Measurements from ENCODE around the gene DNER.

Gene DNER

DNA sequence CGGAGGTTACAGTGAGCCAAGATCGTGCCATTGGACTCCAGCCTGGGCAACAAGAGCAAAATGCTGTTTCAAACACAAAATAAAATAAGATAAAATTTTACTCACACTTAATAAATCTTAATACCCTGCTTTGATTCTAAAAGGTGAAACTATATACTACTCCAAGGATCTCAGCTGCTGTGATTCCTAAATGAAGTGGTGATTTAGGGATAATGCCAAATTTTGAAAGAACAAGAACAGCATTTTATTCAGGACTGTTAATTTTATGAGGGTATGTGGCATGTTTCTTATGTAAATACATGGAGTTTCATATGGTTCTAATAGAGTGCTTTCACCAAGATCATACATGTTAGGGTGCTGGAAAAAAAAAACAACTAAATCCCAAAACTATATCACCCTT is 243.6 kb downstream of the DNER start:
- ChIA-PET POLR2A (no interaction called here), CTCF (no interaction called here)
- TF ChIP-seq, protein P1, sequence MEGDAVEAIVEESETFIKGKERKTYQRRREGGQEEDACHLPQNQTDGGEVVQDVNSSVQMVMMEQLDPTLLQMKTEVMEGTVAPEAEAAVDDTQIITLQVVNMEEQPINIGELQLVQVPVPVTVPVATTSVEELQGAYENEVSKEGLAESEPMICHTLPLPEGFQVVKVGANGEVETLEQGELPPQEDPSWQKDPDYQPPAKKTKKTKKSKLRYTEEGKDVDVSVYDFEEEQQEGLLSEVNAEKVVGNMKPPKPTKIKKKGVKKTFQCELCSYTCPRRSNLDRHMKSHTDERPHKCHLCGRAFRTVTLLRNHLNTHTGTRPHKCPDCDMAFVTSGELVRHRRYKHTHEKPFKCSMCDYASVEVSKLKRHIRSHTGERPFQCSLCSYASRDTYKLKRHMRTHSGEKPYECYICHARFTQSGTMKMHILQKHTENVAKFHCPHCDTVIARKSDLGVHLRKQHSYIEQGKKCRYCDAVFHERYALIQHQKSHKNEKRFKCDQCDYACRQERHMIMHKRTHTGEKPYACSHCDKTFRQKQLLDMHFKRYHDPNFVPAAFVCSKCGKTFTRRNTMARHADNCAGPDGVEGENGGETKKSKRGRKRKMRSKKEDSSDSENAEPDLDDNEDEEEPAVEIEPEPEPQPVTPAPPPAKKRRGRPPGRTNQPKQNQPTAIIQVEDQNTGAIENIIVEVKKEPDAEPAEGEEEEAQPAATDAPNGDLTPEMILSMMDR (IDR thresholded peaks at IDR 0.05; ENCODE audit: control extremely low read depth, extremely low read depth, low read depth, missing control alignments) = no peak
- DNase-seq (ENCODE audit: extremely low spot score) = no peak

DNA sequence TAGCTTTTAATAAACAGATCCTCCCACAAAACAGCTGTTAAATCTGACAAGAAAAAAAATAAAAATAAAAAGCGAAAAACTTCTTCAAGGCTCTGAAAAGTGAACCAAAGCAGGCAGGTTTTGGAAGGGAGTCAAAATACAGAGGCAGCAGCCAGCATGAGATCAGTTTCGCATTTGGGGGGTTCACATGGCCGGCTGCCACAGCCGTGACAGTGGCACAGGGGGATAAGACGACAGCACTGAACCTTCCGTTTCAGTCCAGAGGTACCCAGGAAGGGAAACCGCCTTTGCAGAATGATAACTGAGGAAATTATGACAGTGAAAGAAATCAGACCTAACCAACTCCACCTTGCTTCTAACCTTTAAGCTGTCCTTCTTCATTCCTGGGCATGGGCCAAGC is 246.6 kb downstream of the DNER start:
- TF ChIP-seq, protein P1 (IDR thresholded peaks at IDR 0.05; ENCODE audit: control extremely low read depth, extremely low read depth, low read depth, missing control alignments) = no peak
- no peak for DNase-seq (ENCODE audit: extremely low spot score)
- ChIA-PET POLR2A (no interaction called here), CTCF (interaction anchor here (1.2 kb wide), 1 partner anchor 54 kb away, joined by 4 read pairs; no protein-coding TSS in a partner anchor)

DNA sequence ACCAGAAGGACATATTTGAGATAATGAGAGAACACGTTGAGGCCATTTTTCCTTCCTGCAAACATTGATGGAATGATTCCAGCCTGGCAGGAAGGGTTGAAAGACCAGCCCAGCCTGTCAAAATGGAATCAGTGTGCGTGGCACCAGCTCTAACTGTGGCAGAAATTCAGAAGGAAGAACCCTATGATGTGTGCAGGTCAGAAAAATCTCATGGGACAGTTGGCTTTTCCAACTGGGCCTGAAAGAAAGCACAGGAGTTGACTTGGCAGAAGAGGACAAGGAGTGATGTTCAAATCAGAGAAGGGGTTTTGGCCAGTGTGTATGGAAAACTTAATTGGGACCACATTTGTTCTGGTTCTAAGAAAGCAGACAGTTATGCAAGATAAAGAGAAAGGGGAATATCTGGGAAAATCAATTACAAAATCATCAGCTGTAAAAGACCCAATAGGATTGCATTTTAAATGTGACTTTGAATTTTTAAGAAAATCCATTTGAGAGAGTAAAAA is 250.5 kb downstream of the DNER start:
- TF ChIP-seq, protein P1 (IDR thresholded peaks at IDR 0.05; ENCODE audit: control extremely low read depth, extremely low read depth, low read depth, missing control alignments) = no peak
- POLR2A ChIA-PET = no interaction called here
- CTCF ChIA-PET = no interaction called here
- DNase-seq (ENCODE audit: extremely low spot score) = no peak

DNA sequence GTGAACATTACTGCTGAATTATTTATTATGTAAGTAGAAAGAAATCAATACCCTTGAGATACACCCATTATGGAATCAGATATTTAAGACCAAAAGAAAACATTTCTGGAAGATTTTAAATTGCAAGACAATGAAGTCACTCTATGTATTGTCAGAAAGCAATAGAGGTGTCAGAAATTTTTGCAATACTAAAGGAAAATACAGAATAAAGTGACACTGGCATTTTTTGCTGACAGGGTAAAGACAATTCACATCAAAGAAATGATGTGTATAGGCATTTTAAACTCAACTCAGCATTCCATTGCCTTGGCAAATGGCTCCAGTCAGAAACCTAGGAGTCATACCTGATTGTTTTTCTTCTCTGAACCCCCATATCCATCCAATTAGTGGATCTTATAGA is 252.2 kb downstream of the DNER start:
- ChIA-PET POLR2A (no interaction called here), CTCF (no interaction called here)
- no peak for DNase-seq (ENCODE audit: extremely low spot score)
- TF ChIP-seq, protein P1 (IDR thresholded peaks at IDR 0.05; ENCODE audit: control extremely low read depth, extremely low read depth, low read depth, missing control alignments) = no peak

DNA sequence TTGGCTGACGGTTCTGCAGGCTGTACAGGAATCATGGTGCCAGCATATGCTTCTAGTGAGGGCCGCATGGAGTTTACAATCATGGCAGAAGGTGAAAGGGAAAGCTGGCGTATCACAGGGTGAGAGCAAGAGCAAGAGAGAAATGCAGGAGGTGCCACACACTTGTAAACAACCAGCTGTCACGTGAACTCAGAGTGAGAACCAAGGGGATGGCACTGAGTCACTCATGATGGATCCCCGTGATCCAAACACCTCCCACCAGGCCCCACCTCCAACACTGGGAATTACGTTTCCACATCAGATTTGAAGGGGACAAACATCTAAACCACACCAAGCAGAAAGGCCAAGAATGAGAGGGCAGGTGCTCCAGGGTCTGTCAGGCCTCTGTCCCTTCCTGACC is 258.3 kb downstream of the DNER start:
- POLR2A ChIA-PET = no interaction called here
- DNase-seq (ENCODE audit: extremely low spot score) = no peak
- CTCF ChIA-PET = no interaction called here
- TF ChIP-seq, protein P1 (IDR thresholded peaks at IDR 0.05; ENCODE audit: control extremely low read depth, extremely low read depth, low read depth, missing control alignments) = no peak

DNA sequence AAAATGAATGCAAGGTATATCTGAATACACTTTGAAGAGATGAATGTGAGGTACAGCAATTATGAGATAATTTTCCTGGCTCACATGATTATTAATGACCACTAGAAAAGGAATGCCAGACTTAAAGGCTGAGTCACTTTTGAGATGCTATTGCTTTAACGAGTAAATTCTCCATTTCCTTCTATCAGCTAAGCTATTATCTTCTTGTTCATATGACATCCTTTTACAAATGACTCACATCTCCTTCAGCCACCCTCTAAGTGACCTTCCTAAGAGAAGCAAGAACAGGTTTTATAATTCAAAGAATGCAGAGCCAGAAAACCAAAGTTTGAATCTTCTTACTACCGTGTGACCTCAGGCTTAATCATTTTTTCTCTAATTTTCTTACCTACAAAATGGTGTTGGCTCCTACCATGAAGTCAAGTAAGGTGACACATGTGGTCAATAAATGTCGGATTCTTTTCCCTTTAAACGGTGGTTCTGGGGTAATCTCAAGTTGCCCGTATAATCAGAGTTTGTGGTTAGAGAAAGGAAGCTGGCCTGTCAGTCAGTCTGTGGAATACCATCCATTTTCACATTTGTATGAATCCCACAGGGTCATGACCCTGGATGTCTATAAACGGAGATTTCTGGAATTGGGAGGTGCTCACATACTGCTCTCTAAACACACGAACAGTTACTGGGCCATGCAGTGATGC is 259.3 kb downstream of the DNER start:
- DNase-seq (ENCODE audit: extremely low spot score) = no peak
- TF ChIP-seq, protein P1 (IDR thresholded peaks at IDR 0.05; ENCODE audit: control extremely low read depth, extremely low read depth, low read depth, missing control alignments) = no peak
- CTCF ChIA-PET = no interaction called here
- POLR2A ChIA-PET = no interaction called here
